Transverse colon (tissue), 4 donors: Measurements from ENCODE around the gene TRIM8. TPM values are rescaled to one million over a fixed set of nuclear protein-coding genes. Genes with fewer than 3 reads are reported as not detected.

Experiments used
- DNase-seq: peaks from one replicate; pipeline ENCODE4 v3.0.0-alpha.2; 2019
- H3K27ac ChIP-seq, 4 donors: fragments of 200-600 bp; sonication (generic); 2 replicates each; pipeline ENCODE4 v1.5.1; 2016 to 2018; ENCODE audit warnings: inconsistent platforms in 4 of 4
- H3K27me3 ChIP-seq: fragments of 200-600 bp; sonication (generic); 2 replicates; pipeline ENCODE4 v1.5.1; 2017; ENCODE audit warnings: inconsistent platforms
- H3K36me3 ChIP-seq, 4 donors: fragments of 200-600 bp; sonication (generic); 2 replicates each; pipeline ENCODE4 v1.5.1; 2017 to 2019; ENCODE audit warnings: inconsistent platforms in 4 of 4
- H3K4me1 ChIP-seq, 4 donors: fragments of 200-600 bp; sonication (generic); 2 replicates each; pipeline ENCODE4 v1.5.1; 2017 to 2020; ENCODE audit warnings: inconsistent platforms in 4 of 4
- H3K4me3 ChIP-seq, 4 donors: fragments of 200-600 bp; sonication (generic); 1 replicate in 1 of 4; 2 replicates in 3 of 4; pipeline versions ENCODE4 v1.5.1 to v1.6.1; 2017 to 2019; ENCODE audit warnings: inconsistent platforms in 4 of 4
- H3K9me3 ChIP-seq, 2 donors: fragments of 200-600 bp; sonication (generic); 2 replicates each; pipeline ENCODE4 v1.5.1; 2017 to 2019; ENCODE audit warnings: inconsistent platforms in 2 of 2
- EP300 ChIP-seq: sonication (generic); formaldehyde crosslinking; IDR thresholded peaks from one replicate; pipeline ENCODE4 v1.6.1; 2017; ENCODE audit warnings: antibody characterized with exemption, low read depth
- POLR2A ChIP-seq: fragments of 450-650 bp; IDR thresholded peaks from one replicate; pipeline ENCODE4 v1.6.1; 2016; ENCODE audit warnings: antibody characterized with exemption, mild to moderate bottlenecking, moderate library complexity
- POLR2AphosphoS5 ChIP-seq, 3 donors: sonication (generic); formaldehyde crosslinking; IDR thresholded peaks; one replicate each; pipeline ENCODE4 v1.6.1; 2016; ENCODE audit warnings: antibody characterized with exemption in 3 of 3
- WGBS, 2 donors: methylation state at CpG; one replicate each; pipeline ENCODE4 v1.1.5; 2018; ENCODE audit warnings: low coverage in 1 of 2; 5-methylcytosine and 5-hydroxymethylcytosine counted together
- in situ Hi-C, 4 donors: fragments of 200-750 bp; cut with MboI; loops; one replicate each; pipeline versions ENCODE4 v1.15.0 to v1.15.1; 2017; ENCODE audit warnings: low sequenced_read_pairs in 3 of 4, low pct_ligation_motif_present in 1 of 4, low pct_unique_long_range_greater_than_20kb in 1 of 4
- intact Hi-C: fragments of 100-400 bp; cut with DNase I; formaldehyde crosslinking; loops from one replicate; pipeline ENCODE4 v1.15.1; 2023; ENCODE audit warnings: low total_unique reads
- total RNA-seq, 4 donors: library from RNA; depleted of rRNA; stranded (reverse); fragments of >200 nt; gene quantifications; one replicate each; pipeline ENCODE4 v1.1.0, GENCODE V29; 2016
- TF ChIP-seq, protein P1 (sequence below), 5 experiments: fragments of 200-600 bp in 3 of 5; fragments of 450-650 bp in 2 of 5; sonication (generic) in 3 of 5; IDR thresholded peaks; 1 replicate in 2 of 5; 2 replicates in 3 of 5; pipeline ENCODE4 v1.5.1; 2016 to 2017; ENCODE audit warnings: antibody characterized with exemption in 5 of 5, inconsistent platforms in 3 of 5, mild to moderate bottlenecking in 2 of 5, moderate library complexity in 1 of 5

The TRIM8 gene
- total RNA-seq, 4 donors from 2014 or later, result 59.1 to 108 (median 66.8) TPM

DNA sequence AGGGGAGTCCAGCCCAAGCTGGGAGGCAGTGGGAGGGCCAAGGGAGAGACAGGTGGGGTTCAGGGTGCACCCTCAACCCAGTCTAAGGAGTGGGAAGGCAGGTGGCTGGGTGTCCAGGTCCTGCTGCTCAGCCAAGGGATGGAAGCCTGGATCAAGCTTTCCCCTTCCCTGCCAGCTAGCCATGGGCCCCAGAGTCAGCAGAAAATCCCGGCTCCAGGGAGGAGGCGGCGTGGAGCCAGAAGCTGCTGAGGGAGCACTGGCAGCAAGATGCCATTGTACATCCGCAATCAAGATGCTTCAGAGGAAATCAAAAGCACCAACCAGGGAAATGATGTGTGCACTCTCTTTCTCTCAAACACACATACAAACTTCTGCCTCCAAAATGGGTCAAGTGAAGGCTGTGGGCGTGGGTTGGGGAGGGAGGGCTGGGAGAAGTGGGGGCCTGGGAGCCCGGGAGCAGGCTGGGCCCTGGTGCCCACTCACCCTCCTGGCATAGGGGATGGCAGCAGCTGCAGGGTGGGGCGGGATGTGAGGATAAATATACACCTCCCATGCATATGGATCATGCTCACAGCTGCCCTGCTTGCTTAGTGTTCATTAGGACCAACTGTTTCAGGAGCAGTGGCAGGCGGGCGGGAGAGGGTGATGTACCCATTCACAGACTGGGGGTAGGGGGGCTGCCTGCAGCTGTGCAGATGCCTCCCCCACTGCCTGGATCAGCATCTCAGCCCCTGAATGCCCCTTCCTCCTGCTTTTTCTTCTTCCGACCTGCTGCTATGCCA is 24.2 kb downstream of the TRIM8 start:
- H3K36me3 ChIP-seq, result no peaks in the 10 kb centered on the region
- H3K4me1 ChIP-seq, result peaks cover 6 to 18% (median 7%) of the 10 kb centered on the region in 4 donors
- DNase-seq, result no peak
- peak overlapping the region in 3 of 4 donors; percentile 27 to 44 (median 40) for H3K27ac ChIP-seq
- in situ Hi-C loops, result no loop called here
- no peaks in the 10 kb centered on the region for H3K9me3 ChIP-seq
- intact Hi-C loops, result no loop called here
- no peaks in the 10 kb centered on the region for H3K27me3 ChIP-seq
- no peak for TF ChIP-seq POLR2AphosphoS5 (IDR thresholded peaks at IDR 0.05)
- TF ChIP-seq, protein P1, sequence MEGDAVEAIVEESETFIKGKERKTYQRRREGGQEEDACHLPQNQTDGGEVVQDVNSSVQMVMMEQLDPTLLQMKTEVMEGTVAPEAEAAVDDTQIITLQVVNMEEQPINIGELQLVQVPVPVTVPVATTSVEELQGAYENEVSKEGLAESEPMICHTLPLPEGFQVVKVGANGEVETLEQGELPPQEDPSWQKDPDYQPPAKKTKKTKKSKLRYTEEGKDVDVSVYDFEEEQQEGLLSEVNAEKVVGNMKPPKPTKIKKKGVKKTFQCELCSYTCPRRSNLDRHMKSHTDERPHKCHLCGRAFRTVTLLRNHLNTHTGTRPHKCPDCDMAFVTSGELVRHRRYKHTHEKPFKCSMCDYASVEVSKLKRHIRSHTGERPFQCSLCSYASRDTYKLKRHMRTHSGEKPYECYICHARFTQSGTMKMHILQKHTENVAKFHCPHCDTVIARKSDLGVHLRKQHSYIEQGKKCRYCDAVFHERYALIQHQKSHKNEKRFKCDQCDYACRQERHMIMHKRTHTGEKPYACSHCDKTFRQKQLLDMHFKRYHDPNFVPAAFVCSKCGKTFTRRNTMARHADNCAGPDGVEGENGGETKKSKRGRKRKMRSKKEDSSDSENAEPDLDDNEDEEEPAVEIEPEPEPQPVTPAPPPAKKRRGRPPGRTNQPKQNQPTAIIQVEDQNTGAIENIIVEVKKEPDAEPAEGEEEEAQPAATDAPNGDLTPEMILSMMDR (IDR thresholded peaks at IDR 0.05), result no peak
- TF ChIP-seq EP300, result no peak
- no peak for TF ChIP-seq POLR2A
- 79% methylated on average over 10 of the region's 10 CpGs; no CpG with 5 or more reads in 1 of the 2 donors for WGBS, 2 donors
- no peak overlapping the region for H3K4me3 ChIP-seq

DNA sequence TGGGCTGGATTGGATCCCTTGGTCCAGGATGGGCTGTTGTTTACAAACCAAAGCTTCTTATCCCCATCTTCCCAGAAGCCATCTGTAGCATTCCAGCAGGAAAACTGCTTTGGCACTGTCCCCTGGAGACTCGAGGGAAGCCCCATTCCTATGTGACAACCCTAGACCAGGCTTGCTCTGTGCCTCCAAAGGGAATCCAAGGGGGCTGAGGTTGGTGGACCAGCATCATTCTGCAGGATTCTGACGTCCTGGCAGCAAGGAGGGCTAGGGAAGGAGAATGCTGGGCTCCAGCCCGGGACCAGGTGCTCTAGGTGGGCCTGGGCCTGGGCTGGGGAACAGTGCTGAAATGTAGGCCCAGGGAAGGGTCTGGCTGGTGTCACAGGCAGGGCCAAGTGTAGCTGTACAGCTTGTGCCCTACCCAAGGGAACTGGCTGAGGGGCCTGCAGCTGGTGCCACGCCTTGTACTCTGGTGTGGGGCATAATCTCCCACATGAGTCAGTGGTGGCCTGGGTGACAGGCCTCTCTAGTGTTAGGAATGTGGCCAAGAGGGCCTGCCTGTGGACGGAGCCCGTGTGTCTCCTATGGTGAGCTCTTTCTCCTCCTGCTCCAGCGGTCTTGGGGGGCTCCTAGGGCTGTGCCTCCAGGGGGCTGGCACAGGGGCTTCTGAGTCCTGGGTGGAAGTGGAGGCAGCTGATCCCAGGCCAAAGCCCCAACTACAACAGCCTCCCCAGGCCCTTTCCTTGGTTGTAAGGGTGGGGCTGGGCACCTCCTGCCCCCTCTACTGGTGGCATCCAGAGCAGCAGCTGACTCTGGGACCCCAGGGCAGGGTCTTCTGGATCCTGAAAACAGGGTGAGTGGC is 25.2 kb downstream of the TRIM8 start:
- in situ Hi-C loops, result no loop called here
- Histone ChIP-seq H3K4me1 (peaks cover 11 to 28% (median 15%) of the 10 kb centered on the region in 4 donors), H3K9me3 (no peaks in the 10 kb centered on the region), H3K4me3 (no peak overlapping the region), H3K36me3 (no peaks in the 10 kb centered on the region), H3K27ac (peak overlapping the region; percentile 27 to 44 (median 38)), H3K27me3 (no peaks in the 10 kb centered on the region)
- intact Hi-C loops, result no loop called here
- DNase-seq, result peak; percentile 52
- TF ChIP-seq, protein P1 (IDR thresholded peaks at IDR 0.05), result peak in 4 of 5 experiments; percentile 21 to 49 (median 40)
- no peak for TF ChIP-seq EP300
- peak in 2 of 3 donors; percentile 7 to 25 for TF ChIP-seq POLR2AphosphoS5 (IDR thresholded peaks at IDR 0.05)
- TF ChIP-seq POLR2A, result no peak
- WGBS, 2 donors, result 53 to 58% methylated on average over 2 to 7 of the region's 7 CpGs

DNA sequence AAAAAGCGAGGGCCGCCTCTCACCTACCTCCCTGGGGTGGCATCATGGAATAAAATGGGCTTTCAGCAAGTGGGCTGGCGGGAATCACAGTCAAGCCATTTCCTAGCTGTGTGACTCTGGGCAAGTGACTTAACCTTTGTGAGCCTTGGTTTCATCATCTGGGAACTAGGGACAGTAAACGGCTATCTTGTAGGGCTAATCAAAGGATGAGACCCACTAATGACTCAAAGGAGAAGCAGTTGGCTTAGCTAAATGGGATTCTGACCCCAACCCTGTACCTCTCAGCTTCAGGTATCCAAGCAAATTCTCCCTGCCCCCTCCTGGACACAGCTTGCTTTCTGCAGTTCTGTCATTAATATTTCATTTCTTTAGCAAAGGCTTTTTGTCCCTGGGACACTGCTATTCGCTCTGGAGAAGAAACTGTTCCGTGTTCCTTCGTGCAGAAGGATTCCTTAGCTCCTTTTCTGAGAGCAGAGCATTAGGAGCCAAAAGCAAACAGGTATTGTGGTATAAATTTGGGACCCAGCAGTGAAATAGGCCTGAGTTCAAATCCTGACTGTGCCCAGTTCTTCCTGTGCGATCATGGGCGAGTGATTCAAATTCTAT is 25.9 kb downstream of the TRIM8 start:
- H3K4me1 ChIP-seq, result peaks cover 18 to 35% (median 22%) of the 10 kb centered on the region in 4 donors
- in situ Hi-C loops (no loop called here), intact Hi-C loops (no loop called here)
- no peaks in the 10 kb centered on the region for H3K36me3 ChIP-seq
- WGBS, 2 donors, result 82 to 88% methylated on average over 4 to 9 of the region's 9 CpGs
- no peak for TF ChIP-seq POLR2A
- no peak for TF ChIP-seq POLR2AphosphoS5 (IDR thresholded peaks at IDR 0.05)
- TF ChIP-seq, protein P1 (IDR thresholded peaks at IDR 0.05), result peak in 1 of 5 experiments; percentile 0
- TF ChIP-seq EP300, result no peak
- no peaks in the 10 kb centered on the region for H3K9me3 ChIP-seq
- H3K4me3 ChIP-seq, result no peak overlapping the region
- peak overlapping the region in 3 of 4 donors; percentile 27 to 44 (median 40) for H3K27ac ChIP-seq
- no peaks in the 10 kb centered on the region for H3K27me3 ChIP-seq
- no peak for DNase-seq
